Fibroblast of mammary gland (primary cell): ENCODE measurements around the gene RNF220.

ENCODE experiments used
- DNase-seq: peaks from one replicate; pipeline ENCODE4 v3.0.0-alpha.2; 2010; ENCODE audit warnings: low read depth
- H3K4me3 ChIP-seq: 2 replicates; pipeline ENCODE4 v1.5.1; 2011; ENCODE audit warnings: low read depth, mild to moderate bottlenecking, low read length, moderate library complexity; ENCODE audit not compliant: control insufficient read depth
- TF ChIP-seq, protein P1 (sequence below): conservative IDR thresholded peaks from 2 replicates; pipeline ENCODE4 v1.5.1; 2011; ENCODE audit warnings: low read depth, low read length, inconsistent platforms; ENCODE audit not compliant: control insufficient read depth, insufficient read depth

RNF220 gene

GRCh38 chr1:44634606-44635189 is 229.6 kb downstream of the RNF220 start:
- TF ChIP-seq, protein P1, sequence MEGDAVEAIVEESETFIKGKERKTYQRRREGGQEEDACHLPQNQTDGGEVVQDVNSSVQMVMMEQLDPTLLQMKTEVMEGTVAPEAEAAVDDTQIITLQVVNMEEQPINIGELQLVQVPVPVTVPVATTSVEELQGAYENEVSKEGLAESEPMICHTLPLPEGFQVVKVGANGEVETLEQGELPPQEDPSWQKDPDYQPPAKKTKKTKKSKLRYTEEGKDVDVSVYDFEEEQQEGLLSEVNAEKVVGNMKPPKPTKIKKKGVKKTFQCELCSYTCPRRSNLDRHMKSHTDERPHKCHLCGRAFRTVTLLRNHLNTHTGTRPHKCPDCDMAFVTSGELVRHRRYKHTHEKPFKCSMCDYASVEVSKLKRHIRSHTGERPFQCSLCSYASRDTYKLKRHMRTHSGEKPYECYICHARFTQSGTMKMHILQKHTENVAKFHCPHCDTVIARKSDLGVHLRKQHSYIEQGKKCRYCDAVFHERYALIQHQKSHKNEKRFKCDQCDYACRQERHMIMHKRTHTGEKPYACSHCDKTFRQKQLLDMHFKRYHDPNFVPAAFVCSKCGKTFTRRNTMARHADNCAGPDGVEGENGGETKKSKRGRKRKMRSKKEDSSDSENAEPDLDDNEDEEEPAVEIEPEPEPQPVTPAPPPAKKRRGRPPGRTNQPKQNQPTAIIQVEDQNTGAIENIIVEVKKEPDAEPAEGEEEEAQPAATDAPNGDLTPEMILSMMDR = no peak

DNA sequence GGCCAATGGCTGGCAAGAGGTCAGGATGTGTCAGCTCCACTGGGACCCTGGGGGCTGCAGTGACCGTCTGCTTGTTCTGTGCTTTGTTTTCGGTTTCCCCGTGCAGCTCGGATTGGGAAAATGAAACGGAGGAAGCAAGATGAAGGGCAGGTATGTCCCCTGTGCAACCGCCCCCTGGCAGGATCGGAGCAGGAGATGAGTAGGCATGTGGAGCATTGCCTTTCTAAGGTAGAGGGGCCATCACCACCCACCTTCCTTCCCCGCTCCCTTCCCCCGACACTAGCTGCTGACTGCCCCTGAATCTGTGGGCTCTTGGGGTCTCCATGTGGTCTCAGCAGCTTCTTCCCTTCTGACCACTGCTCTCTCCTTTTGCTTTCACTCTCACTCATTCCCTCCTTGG is 230.4 kb downstream of the RNF220 start:
- TF ChIP-seq, protein P1 = no peak
- no peak for DNase-seq
- H3K4me3 ChIP-seq = no peak overlapping the region

More at GRCh38 chr1:44634606-44635189, 229.6 kb downstream of the RNF220 start:
- no peak overlapping the region for H3K4me3 ChIP-seq
- DNase-seq = no peak

DNA sequence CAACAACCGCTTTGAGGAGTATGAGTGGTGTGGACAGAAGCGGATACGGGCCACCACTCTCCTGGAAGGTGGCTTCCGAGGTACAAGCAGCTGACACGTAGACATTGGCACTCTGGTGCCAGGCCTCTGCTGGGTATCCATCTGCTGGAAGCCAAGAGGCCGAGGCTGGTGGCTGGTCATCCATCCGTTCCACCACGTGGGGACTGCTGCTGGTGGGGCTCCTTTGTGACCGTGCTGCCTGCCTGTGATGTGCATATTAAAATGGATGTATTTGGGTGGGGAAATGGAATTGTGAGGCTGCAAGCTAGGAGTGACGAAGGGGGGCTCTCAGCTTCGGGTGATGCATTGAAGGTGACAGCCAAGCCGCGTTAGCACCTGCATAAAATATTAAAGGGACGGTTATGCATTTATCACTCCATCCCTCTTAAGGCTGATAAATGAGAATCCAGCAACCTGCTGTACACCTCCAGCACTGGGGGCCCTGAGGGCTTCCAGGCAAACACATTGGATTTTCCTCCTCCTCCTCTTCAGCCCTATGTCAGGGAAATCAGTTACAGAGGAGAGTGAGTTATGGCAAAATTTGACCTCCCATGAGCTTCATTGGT is 231.1 kb downstream of the RNF220 start:
- TF ChIP-seq, protein P1 = no peak
- no peak overlapping the region for H3K4me3 ChIP-seq
- DNase-seq = no peak

DNA sequence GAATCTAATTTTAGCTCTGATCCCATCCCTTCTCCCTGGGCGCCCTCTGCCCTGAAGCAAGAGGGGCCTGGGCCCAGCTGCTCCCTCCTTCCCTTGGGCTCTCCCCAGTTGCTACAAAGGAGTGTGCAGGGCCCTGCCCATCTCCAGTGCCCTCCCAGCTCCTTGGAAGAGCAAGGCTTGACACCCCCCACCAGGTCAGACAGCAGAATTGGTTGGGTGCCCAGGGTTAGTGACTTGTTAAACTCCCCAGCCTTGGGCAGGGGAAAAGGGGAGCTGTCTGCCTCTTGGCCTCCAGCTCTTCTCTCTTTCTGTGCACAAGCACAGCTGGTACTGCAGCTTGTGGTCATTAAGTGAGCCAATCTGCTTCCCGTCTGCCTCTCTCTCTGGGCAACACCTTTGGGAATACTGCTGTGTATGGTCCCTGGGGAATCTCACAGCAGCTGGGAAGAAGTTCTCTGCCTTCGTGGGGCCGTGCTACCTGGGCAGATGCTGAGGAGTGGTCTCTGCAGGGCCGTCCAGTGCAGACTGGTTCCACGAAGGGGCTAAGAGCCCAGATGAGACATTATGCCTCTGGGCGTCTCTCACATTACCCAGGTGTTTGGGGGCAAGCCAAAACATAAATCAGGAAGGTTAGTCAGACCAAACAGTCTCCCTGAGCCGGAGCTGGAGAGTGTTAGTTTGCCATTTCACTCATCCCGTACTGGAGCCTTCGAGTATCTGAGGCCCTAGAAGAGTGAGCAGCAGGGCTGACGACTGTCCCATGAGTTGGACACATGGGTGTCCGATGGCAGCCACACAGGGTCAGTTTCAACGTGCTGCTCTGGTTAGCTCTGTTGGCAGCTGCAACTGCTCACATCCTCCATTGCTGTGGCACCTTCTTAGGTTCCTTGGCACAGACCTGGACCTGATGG is 231.9 kb downstream of the RNF220 start:
- DNase-seq = peak; percentile 82
- TF ChIP-seq, protein P1 = no peak
- no peak overlapping the region for H3K4me3 ChIP-seq

DNA sequence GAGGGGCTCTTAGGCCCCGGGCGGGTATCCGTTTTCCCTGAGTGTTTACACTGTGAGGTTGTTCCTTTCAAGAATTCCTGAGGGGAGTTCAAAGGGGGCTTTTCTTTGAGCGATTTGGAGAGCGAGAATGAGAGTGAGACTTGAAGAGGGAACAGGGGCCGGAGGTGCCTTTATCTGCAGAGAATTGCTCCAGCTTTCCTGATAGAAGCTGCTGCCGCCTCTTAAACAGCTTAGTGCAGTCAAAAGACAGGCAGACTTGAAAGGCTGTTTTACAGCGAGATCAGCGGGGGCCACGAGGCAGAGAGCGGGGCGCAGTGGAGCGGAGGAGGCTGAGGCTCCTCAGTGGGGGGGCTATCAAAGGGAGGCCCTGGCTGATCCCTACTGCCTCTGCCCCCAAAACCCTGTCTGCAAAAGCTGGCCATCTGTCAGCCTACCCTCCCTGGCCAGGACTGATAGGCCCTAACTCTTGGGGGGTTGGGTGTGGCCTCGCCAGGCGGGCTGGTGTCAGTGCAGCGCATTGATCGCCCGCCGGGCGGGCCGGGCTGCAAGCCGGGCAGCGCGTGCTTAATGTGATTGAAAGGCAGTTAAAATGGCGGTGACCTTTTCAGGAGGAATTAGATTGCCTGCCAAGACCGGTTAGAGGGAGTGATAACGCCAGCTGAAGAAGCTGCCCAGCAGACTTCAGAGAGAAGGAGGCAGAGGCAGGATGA is 232.8 kb downstream of the RNF220 start:
- H3K4me3 ChIP-seq = no peak overlapping the region
- no peak for DNase-seq
- TF ChIP-seq, protein P1 = no peak

GRCh38 chr1:44640200-44640853 is 235.3 kb downstream of the RNF220 start:
- TF ChIP-seq, protein P1 = no peak
- H3K4me3 ChIP-seq = no peak overlapping the region
- no peak for DNase-seq
